HFFc6 (cell line): ENCODE results near the gene OMP. TPM values are rescaled to one million over a fixed set of nuclear protein-coding genes. Genes with fewer than 3 reads are reported as not detected.

ENCODE experiments used
- DNase-seq: peaks from one replicate; pipeline ENCODE4 v3.0.0-alpha.2; 2018
- H3K27ac Mint-ChIP-seq: 2 replicates; pipeline ENCODE4 v1.8.0; 2020; ENCODE audit warnings: mild to moderate bottlenecking, mixed read lengths
- H3K27me3 Mint-ChIP-seq: 2 replicates; pipeline ENCODE4 v1.8.0; 2021; ENCODE audit warnings: mild to moderate bottlenecking, moderate library complexity, mixed read lengths; ENCODE audit not compliant: insufficient read depth
- H3K36me3 Mint-ChIP-seq: 2 replicates; pipeline ENCODE4 v1.8.0; 2021; ENCODE audit warnings: low read depth, mixed read lengths
- H3K4me1 Mint-ChIP-seq: 2 replicates; pipeline ENCODE4 v1.8.0; 2020; ENCODE audit warnings: low read depth, mixed read lengths
- H3K4me3 Mint-ChIP-seq: 2 replicates; pipeline ENCODE4 v1.8.0; 2020; ENCODE audit warnings: mild to moderate bottlenecking, moderate library complexity, mixed read lengths
- H3K9me3 Mint-ChIP-seq: 2 replicates; pipeline ENCODE4 v1.8.0; 2020; ENCODE audit warnings: mild to moderate bottlenecking, mixed read lengths
- CTCF ChIP-seq: fragments of 200-600 bp; sonication (generic); IDR thresholded peaks from 2 replicates; pipeline ENCODE4 v1.5.0; 2021; ENCODE audit warnings: antibody characterized with exemption, mild to moderate bottlenecking
- total RNA-seq, 6 experiments: library from RNA; stranded (reverse); fragmentation: NEBNext Ultra II Directional; extraction: Animal tissue kit (Norgen Biotek cat#: 25700); gene quantifications; 2 replicates in 1 of 6; 3 replicates in 5 of 6; pipeline ENCODE4 v1.2.3, GENCODE V29; 2021

Gene OMP
- total RNA-seq, 6 experiments from 2014 or later, result 0.77 TPM; not detected in 5

GRCh38 chr11:77119531-77119936, 16.9 kb downstream of the OMP start:
- peaks cover 8% of the 10 kb centered on the region; the same call in 1 of the 2 replicates for H3K36me3 Mint-ChIP-seq
- no peak for DNase-seq
- no peak overlapping the region for H3K4me3 Mint-ChIP-seq
- no peaks in the 10 kb centered on the region for H3K9me3 Mint-ChIP-seq
- TF ChIP-seq CTCF, result no peak
- no peak overlapping the region for H3K27ac Mint-ChIP-seq
- peaks cover 3% of the 10 kb centered on the region; the same call in 1 of the 2 replicates for H3K27me3 Mint-ChIP-seq
- H3K4me1 Mint-ChIP-seq, result no peaks in the 10 kb centered on the region

GRCh38 chr11:77120571-77120970, 17.9 kb downstream of the OMP start:
- DNase-seq, result no peak
- H3K4me1 Mint-ChIP-seq, result no peaks in the 10 kb centered on the region
- TF ChIP-seq CTCF, result no peak
- no peak overlapping the region for H3K4me3 Mint-ChIP-seq
- H3K27ac Mint-ChIP-seq, result no peak overlapping the region
- peaks cover 3% of the 10 kb centered on the region; the same call in 1 of the 2 replicates for H3K27me3 Mint-ChIP-seq
- H3K36me3 Mint-ChIP-seq, result peaks cover 8% of the 10 kb centered on the region; the same call in 1 of the 2 replicates
- H3K9me3 Mint-ChIP-seq, result no peaks in the 10 kb centered on the region

- no peaks in the 10 kb centered on the region for H3K9me3 Mint-ChIP-seq
- H3K4me1 Mint-ChIP-seq, result no peaks in the 10 kb centered on the region; the same call in 1 of the 2 replicates
- no peak for DNase-seq
- H3K27ac Mint-ChIP-seq, result no peak overlapping the region
- no peak overlapping the region for H3K4me3 Mint-ChIP-seq
- no peak for TF ChIP-seq CTCF
- peaks cover 3% of the 10 kb centered on the region; the same call in 1 of the 2 replicates for H3K27me3 Mint-ChIP-seq
- peaks cover 8% of the 10 kb centered on the region; the same call in 1 of the 2 replicates for H3K36me3 Mint-ChIP-seq
Observed at GRCh38 chr11:77121096-77121640, 18.5 kb downstream of the OMP start.

GRCh38 chr11:77121876-77122575, 19.4 kb downstream of the OMP start:
- peaks cover 2% of the 10 kb centered on the region; the same call in 1 of the 2 replicates for H3K27me3 Mint-ChIP-seq
- no peak overlapping the region for H3K27ac Mint-ChIP-seq
- H3K4me3 Mint-ChIP-seq, result no peak overlapping the region
- peaks cover 8% of the 10 kb centered on the region; the same call in 1 of the 2 replicates for H3K36me3 Mint-ChIP-seq
- no peaks in the 10 kb centered on the region for H3K9me3 Mint-ChIP-seq
- DNase-seq, result no peak
- no peak for TF ChIP-seq CTCF
- no peaks in the 10 kb centered on the region; the same call in 1 of the 2 replicates for H3K4me1 Mint-ChIP-seq

GRCh38 chr11:77122576-77123212, 20.1 kb downstream of the OMP start:
- no peak for TF ChIP-seq CTCF
- Mint-ChIP-seq H3K27ac (no peak overlapping the region), H3K4me3 (no peak overlapping the region), H3K36me3 (peaks cover 8% of the 10 kb centered on the region; the same call in 1 of the 2 replicates), H3K27me3 (peaks cover 2% of the 10 kb centered on the region; the same call in 1 of the 2 replicates), H3K4me1 (peaks cover 5% of the 10 kb centered on the region), H3K9me3 (no peaks in the 10 kb centered on the region)
- no peak for DNase-seq
